Mesodermal cell (in vitro differentiated cells): Measurements from ENCODE around the gene AHCYL1.

ENCODE experiments used
- H3K27ac ChIP-seq: 2 replicates; pipeline ENCODE4 v1.7.0; 2013; ENCODE audit warnings: mild to moderate bottlenecking, low read depth, low read length, moderate library complexity; ENCODE audit not compliant: severe bottlenecking
- H3K36me3 ChIP-seq: 2 replicates; pipeline ENCODE4 v1.7.1; 2013; ENCODE audit warnings: mild to moderate bottlenecking, low read length, moderate library complexity; ENCODE audit not compliant: control insufficient read depth, insufficient read depth
- H3K4me1 ChIP-seq: one replicate; pipeline ENCODE4 v1.7.1; 2013; ENCODE audit warnings: mild to moderate bottlenecking, low read length; ENCODE audit not compliant: insufficient read depth, control insufficient read depth, poor library complexity, severe bottlenecking
- H3K4me3 ChIP-seq: 2 replicates; pipeline ENCODE4 v1.7.0; 2013; ENCODE audit warnings: low read length, control low read depth, mild to moderate bottlenecking; ENCODE audit not compliant: insufficient read depth, poor library complexity, severe bottlenecking; ENCODE audit errors: extremely low read depth
- H3K9me3 ChIP-seq: 2 replicates; pipeline ENCODE4 v1.7.1; 2013; ENCODE audit warnings: mild to moderate bottlenecking, low read length, moderate library complexity; ENCODE audit not compliant: control insufficient read depth
- WGBS, 2 experiments: methylation state at CpG; one replicate each; pipeline ENCODE4 v1.1.5; 2013; ENCODE audit warnings: missing lambda C conversion rate in 2 of 2; ENCODE audit not compliant: insufficient coverage in 2 of 2; 5-methylcytosine and 5-hydroxymethylcytosine counted together

Gene AHCYL1

DNA sequence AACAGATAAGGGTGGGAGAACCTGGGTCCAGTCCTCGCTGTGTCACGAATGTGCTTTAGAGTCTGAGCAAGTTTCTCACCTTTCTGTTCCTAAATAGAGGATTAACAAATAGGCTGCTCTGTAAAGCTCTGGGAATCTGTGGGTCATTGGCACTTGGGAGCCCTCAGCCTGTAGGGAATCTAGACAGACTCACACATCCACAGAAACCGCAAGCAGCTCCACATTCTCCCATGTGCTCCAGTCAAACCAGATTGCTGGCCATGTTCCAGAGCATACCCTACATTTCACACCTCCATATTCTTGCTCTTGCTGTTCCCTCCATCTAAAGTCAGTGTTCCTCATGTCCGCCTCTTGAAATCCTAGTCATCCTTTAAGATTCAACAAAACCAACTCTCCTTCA lies 7.8 kb upstream of the AHCYL1 start:
- H3K9me3 ChIP-seq = no peaks in the 10 kb centered on the region
- 93 to 100% methylated on average over 2 to 4 of the region's 4 CpGs for WGBS, 2 experiments
- peaks cover 24% of the 10 kb centered on the region for H3K4me1 ChIP-seq
- H3K27ac ChIP-seq = no peak overlapping the region
- H3K4me3 ChIP-seq = no peak overlapping the region
- H3K36me3 ChIP-seq = no peaks in the 10 kb centered on the region

DNA sequence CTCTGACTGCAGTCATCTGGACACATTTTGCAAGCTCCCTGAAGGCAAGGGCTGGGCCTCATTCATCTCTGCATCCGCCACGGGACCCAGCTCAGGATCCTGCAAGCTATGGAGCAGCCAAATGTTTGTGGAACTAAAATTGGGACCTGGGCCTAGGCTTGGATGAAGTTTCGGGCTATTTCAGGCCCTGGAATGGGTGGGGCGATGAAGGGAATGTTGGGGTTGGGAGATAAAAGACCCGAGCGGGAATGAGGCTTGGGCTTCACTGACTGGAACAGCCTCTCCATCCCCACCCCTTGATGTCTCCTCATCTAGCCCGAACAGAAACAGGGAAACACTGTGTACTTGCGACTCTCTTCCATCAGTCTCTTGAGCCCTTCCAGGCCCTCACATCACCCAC lies 7.3 kb upstream of the AHCYL1 start:
- H3K4me3 ChIP-seq = no peak overlapping the region
- H3K36me3 ChIP-seq = no peaks in the 10 kb centered on the region
- no peaks in the 10 kb centered on the region for H3K9me3 ChIP-seq

DNA sequence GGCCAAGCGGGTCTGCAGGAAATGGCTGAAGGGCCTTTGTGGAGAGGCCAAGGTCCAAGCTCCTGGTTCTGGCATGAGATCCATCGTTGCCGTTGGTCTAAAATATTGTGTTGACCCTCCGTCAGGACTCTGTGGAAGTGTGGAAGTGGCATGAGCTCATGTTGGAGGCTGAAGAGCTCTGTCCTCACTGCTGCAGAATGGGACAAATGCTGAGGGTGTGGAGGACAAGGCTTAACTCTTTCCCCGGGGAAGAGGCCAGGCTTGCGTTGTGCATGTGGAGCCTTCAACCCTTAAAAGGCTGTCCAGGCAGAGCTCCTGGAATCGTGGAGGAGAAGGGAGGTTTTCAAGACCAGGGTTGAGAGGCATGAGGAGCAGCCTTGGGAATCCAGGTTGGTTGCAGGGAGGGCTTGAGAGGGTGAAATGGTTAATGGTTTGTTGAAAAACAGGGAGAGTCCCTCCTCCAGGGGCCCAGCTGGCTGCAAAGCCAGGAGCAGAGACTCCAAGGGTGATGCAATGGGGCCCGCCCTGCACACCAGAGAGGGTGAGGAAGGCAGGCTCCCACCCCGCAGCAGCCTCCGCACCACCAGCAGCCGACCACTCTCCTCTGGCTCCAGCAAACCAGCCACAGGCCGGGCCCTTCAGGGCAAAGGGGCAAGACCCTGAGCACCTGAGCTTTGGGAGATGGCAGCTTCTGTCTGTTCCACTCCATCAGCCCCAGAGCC lies 6.7 kb upstream of the AHCYL1 start:
- H3K27ac ChIP-seq = no peak overlapping the region
- H3K4me3 ChIP-seq = no peak overlapping the region
- no peaks in the 10 kb centered on the region for H3K36me3 ChIP-seq
- H3K4me1 ChIP-seq = peaks cover 24% of the 10 kb centered on the region
- WGBS, 2 experiments = 93 to 97% methylated on average over 8 to 10 of the region's 12 CpGs
- H3K9me3 ChIP-seq = no peaks in the 10 kb centered on the region

More for the DNA sequence above, 7.3 kb upstream of the AHCYL1 start:
- peaks cover 24% of the 10 kb centered on the region for H3K4me1 ChIP-seq
- H3K27ac ChIP-seq = no peak overlapping the region
- WGBS, 2 experiments = 93 to 94% methylated on average over 2 to 4 of the region's 8 CpGs

DNA sequence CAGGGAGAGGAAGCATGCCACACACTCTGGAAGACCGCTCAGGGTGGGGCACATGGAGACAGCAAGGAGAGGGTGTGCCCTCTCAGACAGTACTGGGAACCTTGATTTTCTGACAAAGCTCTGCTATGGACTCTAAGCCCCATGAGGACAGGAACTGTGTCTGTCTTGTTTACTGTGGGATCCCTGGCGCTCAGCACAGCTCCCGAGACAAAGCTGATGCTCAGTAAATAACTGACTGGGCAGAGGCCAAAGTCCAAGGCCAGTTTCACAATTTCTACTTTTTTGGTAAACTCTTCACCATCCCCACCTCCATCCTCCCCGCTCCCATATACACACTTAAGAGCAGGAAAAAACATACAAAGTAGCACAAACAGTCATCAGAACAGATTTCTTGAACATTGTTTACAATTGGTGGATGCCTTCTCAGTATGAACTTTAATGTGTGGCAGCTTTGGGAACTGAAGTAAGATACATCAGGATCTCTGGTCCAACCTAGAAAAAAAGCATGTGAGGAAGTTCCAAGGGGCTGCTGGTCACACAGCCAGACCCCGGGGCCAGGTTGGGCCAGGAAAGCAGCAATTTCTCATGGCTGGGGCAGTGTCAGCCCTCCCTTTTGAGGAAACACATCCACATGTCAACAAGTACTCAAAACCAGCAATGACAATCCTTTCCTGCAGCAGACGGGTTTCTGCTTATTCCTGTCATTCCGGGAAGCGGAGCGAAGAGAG lies 5.6 kb upstream of the AHCYL1 start:
- Histone ChIP-seq H3K4me3 (no peak overlapping the region), H3K9me3 (no peaks in the 10 kb centered on the region), H3K4me1 (peaks cover 31% of the 10 kb centered on the region)

DNA sequence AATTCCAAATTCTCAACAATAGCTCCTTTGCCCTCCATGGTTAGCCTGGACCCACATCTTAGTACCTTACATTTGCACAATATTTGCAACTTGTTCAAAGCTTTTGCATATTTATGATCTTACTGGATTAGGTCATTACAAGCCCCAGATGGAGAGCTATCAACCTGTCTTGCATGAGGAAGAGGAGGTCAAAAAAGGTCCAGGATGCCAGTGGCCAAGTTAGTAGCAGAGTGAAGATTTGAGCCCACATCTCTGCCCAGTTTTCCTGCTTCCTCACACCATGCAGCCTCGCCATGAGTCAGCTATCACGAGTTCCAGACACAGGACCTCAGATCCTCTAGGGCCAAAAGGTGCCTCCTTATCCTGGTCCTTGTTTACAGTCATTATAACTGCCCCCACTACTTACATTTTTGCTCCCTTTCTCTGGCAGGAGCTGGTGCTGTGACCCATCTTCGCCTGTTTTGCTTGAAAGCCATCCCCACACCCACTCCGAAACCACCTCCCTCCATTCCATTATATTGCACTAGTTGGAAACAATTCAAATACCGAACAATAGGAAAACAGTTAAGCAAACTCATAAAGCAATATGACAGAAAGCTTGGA lies 5.0 kb upstream of the AHCYL1 start:
- Histone ChIP-seq H3K4me1 (peaks cover 33% of the 10 kb centered on the region), H3K4me3 (no peak overlapping the region), H3K36me3 (no peaks in the 10 kb centered on the region), H3K9me3 (no peaks in the 10 kb centered on the region), H3K27ac (peak overlapping the region; percentile 60)
- WGBS, 2 experiments = 77 to 78% methylated on average over 3 to 4 of the region's 5 CpGs

More for the DNA sequence above, 5.6 kb upstream of the AHCYL1 start:
- 87 to 95% methylated on average over 7 to 8 of the region's 9 CpGs for WGBS, 2 experiments
- Histone ChIP-seq H3K36me3 (no peaks in the 10 kb centered on the region), H3K27ac (peak overlapping the region; percentile 60)

DNA sequence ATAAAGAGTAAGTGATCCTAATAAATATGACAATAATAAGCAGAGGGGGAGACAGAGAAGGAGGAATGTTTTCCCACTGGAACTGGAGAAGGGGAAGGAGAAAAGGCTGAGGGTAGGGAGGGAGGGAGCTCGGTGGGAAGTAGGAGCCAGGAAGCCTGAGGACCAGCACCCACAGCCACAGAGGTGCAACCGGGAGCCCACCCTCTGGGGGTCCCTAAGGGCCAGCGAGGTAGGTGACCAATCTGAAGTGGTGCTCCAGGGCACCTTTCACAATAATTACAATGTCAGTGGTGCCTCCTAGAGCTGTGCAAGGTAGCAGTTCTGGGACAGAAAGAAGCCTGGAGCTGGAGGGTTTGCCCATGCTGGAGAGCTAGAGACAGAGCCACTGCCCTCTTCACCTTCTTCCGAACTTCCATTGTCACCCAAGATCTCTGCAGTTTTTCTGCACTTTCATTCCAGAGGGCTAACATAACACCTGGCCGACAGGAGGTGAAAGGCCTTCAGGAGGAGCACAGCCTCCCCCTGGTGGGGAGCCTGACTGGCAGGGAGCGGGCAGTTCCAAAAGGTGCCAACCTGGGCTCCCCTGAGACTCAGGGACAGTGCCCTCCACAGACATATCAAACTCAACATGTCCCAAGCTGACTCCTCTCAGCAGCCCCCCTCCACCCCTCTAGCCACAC lies 4.1 kb upstream of the AHCYL1 start:
- WGBS, 2 experiments = 84 to 100% methylated on average over 1 to 6 of the region's 6 CpGs
- H3K27ac ChIP-seq = no peak overlapping the region
- no peaks in the 10 kb centered on the region for H3K36me3 ChIP-seq
- H3K4me3 ChIP-seq = no peak overlapping the region
- no peaks in the 10 kb centered on the region for H3K9me3 ChIP-seq
- H3K4me1 ChIP-seq = peaks cover 33% of the 10 kb centered on the region

DNA sequence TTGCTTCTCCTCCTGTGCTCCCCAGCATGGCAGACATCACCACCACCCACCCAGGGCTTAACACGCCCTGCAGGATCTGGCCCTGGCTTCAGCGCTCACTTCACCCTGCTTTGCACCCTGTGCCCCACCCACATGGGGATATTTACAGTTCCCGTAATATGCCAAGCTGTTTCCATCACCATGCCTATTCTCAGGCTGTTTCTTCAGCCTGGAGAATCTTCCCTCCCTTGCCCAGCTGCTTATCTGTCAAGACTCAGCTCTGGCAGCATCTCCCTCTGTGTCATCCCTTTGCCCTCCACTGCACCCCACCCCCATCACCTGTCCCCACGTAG lies 3.6 kb upstream of the AHCYL1 start:
- 90 to 93% methylated on average over 4 of the region's 4 CpGs for WGBS, 2 experiments
- Histone ChIP-seq H3K9me3 (no peaks in the 10 kb centered on the region), H3K36me3 (no peaks in the 10 kb centered on the region), H3K4me3 (no peak overlapping the region), H3K27ac (no peak overlapping the region), H3K4me1 (peaks cover 30% of the 10 kb centered on the region)

DNA sequence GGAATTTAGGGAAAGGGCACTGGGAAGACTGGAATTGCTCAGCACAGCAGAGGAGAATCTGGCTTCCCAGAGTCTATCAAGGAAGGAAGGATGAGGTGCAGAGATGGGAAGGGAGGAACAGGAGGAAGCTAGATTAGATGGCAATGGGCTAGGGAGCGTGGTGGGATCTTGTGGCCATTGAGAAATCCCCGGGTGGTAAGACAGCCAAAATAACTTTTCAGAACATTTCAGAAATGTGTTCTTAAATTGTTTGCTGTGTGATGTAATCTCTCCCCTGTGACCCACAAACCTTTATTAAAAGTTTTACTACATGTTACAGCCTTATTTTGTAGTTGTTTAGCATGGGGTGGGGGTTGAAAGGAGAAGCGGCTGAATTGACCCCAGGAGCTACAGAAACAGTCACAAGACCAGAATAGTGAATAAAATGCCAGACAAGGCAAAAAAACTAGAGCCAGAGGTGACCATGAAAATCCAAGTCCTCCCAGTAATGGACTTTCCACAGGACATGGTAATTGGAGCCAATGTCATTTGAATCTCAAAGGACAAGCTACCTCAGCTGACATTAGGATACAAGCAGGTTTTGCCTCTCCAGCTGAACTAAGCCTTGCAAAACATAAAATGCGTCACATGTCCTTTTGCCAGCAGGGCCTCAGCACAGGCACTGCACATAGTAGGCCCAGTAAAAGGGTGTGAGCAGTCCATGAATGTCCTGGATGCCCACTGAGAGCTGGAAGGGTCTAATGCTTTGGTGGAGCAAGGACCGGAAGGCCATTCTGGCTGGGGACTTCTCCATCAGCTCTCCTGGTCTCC lies 980 bp upstream of the AHCYL1 start:
- Histone ChIP-seq H3K36me3 (peaks cover 17% of the 10 kb centered on the region), H3K27ac (peak overlapping the region; percentile 98), H3K4me1 (peaks cover 37% of the 10 kb centered on the region), H3K9me3 (no peaks in the 10 kb centered on the region), H3K4me3 (no peak overlapping the region)
- WGBS, 2 experiments = 89 to 100% methylated on average over 1 of the region's 5 CpGs

DNA sequence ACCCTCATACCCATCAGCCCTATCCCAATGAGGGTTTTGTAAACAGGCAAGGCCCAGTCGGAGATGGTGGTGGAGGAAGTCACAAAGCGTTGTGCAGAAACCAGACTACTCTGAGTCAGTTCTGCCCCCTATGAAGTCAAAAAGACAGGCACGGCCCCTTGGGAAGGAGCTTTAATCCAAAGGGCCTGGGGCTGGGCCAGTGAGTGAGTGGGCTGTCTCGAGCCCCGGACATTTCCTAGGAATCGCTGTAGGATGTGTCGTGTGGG lies 442 bp upstream of the AHCYL1 start:
- H3K27ac ChIP-seq = peak overlapping the region; percentile 98
- 15 to 60% methylated on average over 2 to 4 of the region's 7 CpGs for WGBS, 2 experiments
- no peaks in the 10 kb centered on the region for H3K9me3 ChIP-seq
- peaks cover 23% of the 10 kb centered on the region for H3K36me3 ChIP-seq
- no peak overlapping the region for H3K4me3 ChIP-seq
- peaks cover 36% of the 10 kb centered on the region for H3K4me1 ChIP-seq
